ENCODE measurements around the gene CTXN1. TPM values are rescaled to one million over a fixed set of nuclear protein-coding genes. Genes with fewer than 3 reads are reported as not detected.

The CTXN1 gene
- total and polyA plus RNA-seq, 2 donors (not counting 3 experiments of a cell fraction or from before 2014, with no cell fraction given) = 16.0 to 27.6 TPM

DNA sequence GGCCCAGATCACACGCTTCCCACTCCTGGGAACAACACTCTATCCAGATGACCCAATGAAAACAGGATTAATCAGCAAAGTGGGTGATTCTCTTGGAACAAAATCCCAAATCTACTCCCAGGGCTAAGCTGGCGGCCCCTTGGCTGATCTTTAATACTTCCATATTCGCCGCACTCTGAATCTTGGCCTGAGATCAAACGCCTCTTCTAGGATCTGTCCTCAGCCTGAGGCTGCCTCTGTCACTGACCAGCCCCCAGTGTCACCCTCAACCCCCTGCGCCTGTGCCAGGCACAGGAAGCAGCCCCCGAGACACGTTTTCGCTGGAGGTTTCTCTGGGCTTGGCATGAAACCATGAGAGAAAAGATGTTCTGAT is 2.4 kb upstream of the CTXN1 start:
- peak overlapping the region; percentile 59 for H3K27ac ChIP-seq (ENCODE audit: insufficient read depth, low read depth, low read length)
- FAIRE-seq = no peak
- CTCF ChIA-PET = interaction anchor here (0.6 to 3.9 kb wide), 8 partner anchors 8 to 574 kb away, joined by 3 to 41 read pairs (median 5); partner anchors contain the start of genes MAP2K7, SNAPC2 and TIMM44

More for the DNA sequence above, 2.4 kb upstream of the CTXN1 start:
- TF ChIP-seq MAX (IDR thresholded peaks at IDR 0.05; ENCODE audit: insufficient read depth, insufficient read length) (no peak), FOS (IDR thresholded peaks at IDR 0.05; ENCODE audit: borderline replicate concordance, insufficient read depth, low read length) (no peak), POLR2A (IDR thresholded peaks at IDR 0.05; ENCODE audit: low read depth, low read length) (no peak), EZH2 (IDR thresholded peaks at IDR 0.05; ENCODE audit: borderline replicate concordance, low read depth, low read length, severe bottlenecking) (no peak), MYC (IDR thresholded peaks at IDR 0.05; ENCODE audit: low read depth, low read length) (no peak), POLR2AphosphoS5 (IDR thresholded peaks at IDR 0.05; ENCODE audit: insufficient read depth, low read depth, low read length) (no peak), JUN (IDR thresholded peaks at IDR 0.05; ENCODE audit: borderline replicate concordance, insufficient read depth, insufficient read length, low read depth) (no peak), GATA2 (IDR thresholded peaks at IDR 0.05; ENCODE audit: insufficient read depth, insufficient read length, low read depth, low read length) (no peak)
- TF ChIP-seq, protein P1, sequence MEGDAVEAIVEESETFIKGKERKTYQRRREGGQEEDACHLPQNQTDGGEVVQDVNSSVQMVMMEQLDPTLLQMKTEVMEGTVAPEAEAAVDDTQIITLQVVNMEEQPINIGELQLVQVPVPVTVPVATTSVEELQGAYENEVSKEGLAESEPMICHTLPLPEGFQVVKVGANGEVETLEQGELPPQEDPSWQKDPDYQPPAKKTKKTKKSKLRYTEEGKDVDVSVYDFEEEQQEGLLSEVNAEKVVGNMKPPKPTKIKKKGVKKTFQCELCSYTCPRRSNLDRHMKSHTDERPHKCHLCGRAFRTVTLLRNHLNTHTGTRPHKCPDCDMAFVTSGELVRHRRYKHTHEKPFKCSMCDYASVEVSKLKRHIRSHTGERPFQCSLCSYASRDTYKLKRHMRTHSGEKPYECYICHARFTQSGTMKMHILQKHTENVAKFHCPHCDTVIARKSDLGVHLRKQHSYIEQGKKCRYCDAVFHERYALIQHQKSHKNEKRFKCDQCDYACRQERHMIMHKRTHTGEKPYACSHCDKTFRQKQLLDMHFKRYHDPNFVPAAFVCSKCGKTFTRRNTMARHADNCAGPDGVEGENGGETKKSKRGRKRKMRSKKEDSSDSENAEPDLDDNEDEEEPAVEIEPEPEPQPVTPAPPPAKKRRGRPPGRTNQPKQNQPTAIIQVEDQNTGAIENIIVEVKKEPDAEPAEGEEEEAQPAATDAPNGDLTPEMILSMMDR (IDR thresholded peaks at IDR 0.05; ENCODE audit: extremely low read depth in 1 of 2, insufficient read depth in 1 of 2, low read depth in 1 of 2, low read length in 2 of 2) = no peak
- BruUV-seq (replicated peaks) = no TSS peak
- POLR2A ChIA-PET = interaction anchor here (1.4 kb wide), 1 partner anchor 15 kb away, joined by 21 read pairs; the partner anchor contains the start of gene TIMM44
- Histone ChIP-seq H3K4me2 (ENCODE audit: insufficient read depth, low read length) (no peak overlapping the region), H3K79me2 (ENCODE audit: control insufficient read depth, insufficient read depth, low read length) (no peaks in the 10 kb centered on the region), H2AFZ (ENCODE audit: low read depth, low read length) (no peak overlapping the region), H3K27me3 (ENCODE audit: control insufficient read depth in 2 of 2, insufficient read depth in 2 of 2, low read length in 2 of 2) (no peaks in the 10 kb centered on the region), H3K9me3 (replicated peaks; ENCODE audit: control insufficient read depth, insufficient read depth, low read length) (no peaks in the 10 kb centered on the region), H4K20me1 (replicated peaks; ENCODE audit: control insufficient read depth, extremely low read depth, insufficient read depth, low read length) (no peaks in the 10 kb centered on the region), H3K4me1 (ENCODE audit: control insufficient read depth, extremely low read depth, insufficient read depth, low read length) (peaks cover 17% of the 10 kb centered on the region), H3K9ac (replicated peaks; ENCODE audit: extremely low read depth, insufficient read depth, low read length) (peak overlapping the region; percentile 12), H3K36me3 (ENCODE audit: control insufficient read depth in 2 of 2, extremely low read depth in 1 of 2, insufficient read depth in 2 of 2, low read length in 2 of 2) (peaks cover 2 to 26% of the 10 kb centered on the region in 2 experiments), H3K9me1 (replicated peaks; ENCODE audit: control insufficient read depth, extremely low read depth, insufficient read depth, low read length) (no peaks in the 10 kb centered on the region), H3K4me3 (replicated peaks in 1 of 3; ENCODE audit: insufficient read depth in 1 of 3, low read depth in 1 of 3, low read length in 3 of 3) (no peak overlapping the region)
- DNase-seq (ENCODE audit: low read depth, low spot score) = no peak
- intact Hi-C loops (cut with micrococcal nuclease) (no loop called here), dilution Hi-C loops (cut with MboI; ENCODE audit: extremely low pct_ligation_motif_present, low sequenced_read_pairs) (no loop called here)
